BE2C (cell line): Measurements from ENCODE around the gene CPEB2.

ENCODE experiments used
- DNase-seq: peaks from one replicate; pipeline ENCODE4 v3.0.0-alpha.2; 2020
- H3K27me3 ChIP-seq: fragments of 250-450 bp; sonication (Bioruptor Pico); 2 replicates; pipeline ENCODE4 v1.5.1; 2020; ENCODE audit warnings: mild to moderate bottlenecking
- H3K36me3 ChIP-seq: fragments of 250-450 bp; sonication (Bioruptor Pico); 2 replicates; pipeline ENCODE4 v1.5.1; 2020; ENCODE audit warnings: mild to moderate bottlenecking
- H3K4me1 ChIP-seq: fragments of 250-450 bp; sonication (Bioruptor Pico); 2 replicates; pipeline ENCODE4 v1.5.1; 2020
- H3K4me3 ChIP-seq: 2 replicates; pipeline ENCODE4 v1.5.1; 2011; ENCODE audit warnings: low read depth, low read length
- H3K9me3 ChIP-seq: fragments of 250-450 bp; sonication (Bioruptor Pico); 2 replicates; pipeline ENCODE4 v1.5.1; 2020
- CTCF ChIP-seq: IDR thresholded peaks from 2 replicates; pipeline ENCODE4 v1.5.1; 2012; ENCODE audit warnings: mild to moderate bottlenecking, low read depth, low read length

Gene CPEB2

GRCh38 chr4:14984448-14984847 is 17.8 kb upstream of the CPEB2 start:
- no peak for DNase-seq
- TF ChIP-seq CTCF = no peak

GRCh38 chr4:14985161-14985560 is 17.1 kb upstream of the CPEB2 start:
- H3K4me1 ChIP-seq = no peaks in the 10 kb centered on the region
- H3K27me3 ChIP-seq = no peaks in the 10 kb centered on the region
- H3K4me3 ChIP-seq = no peak overlapping the region
- DNase-seq = no peak
- no peaks in the 10 kb centered on the region for H3K36me3 ChIP-seq
- TF ChIP-seq CTCF = no peak
- no peaks in the 10 kb centered on the region for H3K9me3 ChIP-seq

More at GRCh38 chr4:14984448-14984847, 17.8 kb upstream of the CPEB2 start:
- Histone ChIP-seq H3K4me1 (no peaks in the 10 kb centered on the region), H3K4me3 (no peak overlapping the region), H3K36me3 (no peaks in the 10 kb centered on the region), H3K27me3 (no peaks in the 10 kb centered on the region), H3K9me3 (no peaks in the 10 kb centered on the region)

- H3K4me3 ChIP-seq = no peak overlapping the region
These were observed 16.4 kb upstream of the CPEB2 start for GRCh38 chr4:14985843-14986242.

GRCh38 chr4:14987054-14987453 is 15.2 kb upstream of the CPEB2 start:
- no peak for DNase-seq
- Histone ChIP-seq H3K4me1 (no peaks in the 10 kb centered on the region), H3K4me3 (no peak overlapping the region), H3K27me3 (no peaks in the 10 kb centered on the region), H3K36me3 (no peaks in the 10 kb centered on the region), H3K9me3 (no peaks in the 10 kb centered on the region)
- TF ChIP-seq CTCF = no peak

More at GRCh38 chr4:14985843-14986242, 16.4 kb upstream of the CPEB2 start:
- no peak for DNase-seq
- H3K36me3 ChIP-seq = no peaks in the 10 kb centered on the region
- no peaks in the 10 kb centered on the region for H3K4me1 ChIP-seq
- H3K9me3 ChIP-seq = no peaks in the 10 kb centered on the region
- no peaks in the 10 kb centered on the region for H3K27me3 ChIP-seq
- no peak for TF ChIP-seq CTCF

GRCh38 chr4:14990484-14990883 is 11.8 kb upstream of the CPEB2 start:
- Histone ChIP-seq H3K27me3 (no peaks in the 10 kb centered on the region), H3K4me3 (no peak overlapping the region), H3K9me3 (no peaks in the 10 kb centered on the region), H3K4me1 (no peaks in the 10 kb centered on the region), H3K36me3 (no peaks in the 10 kb centered on the region)
- no peak for TF ChIP-seq CTCF
- DNase-seq = no peak

- no peak for DNase-seq
- no peak overlapping the region for H3K4me3 ChIP-seq
- H3K4me1 ChIP-seq = no peaks in the 10 kb centered on the region
- H3K9me3 ChIP-seq = no peaks in the 10 kb centered on the region
- no peak for TF ChIP-seq CTCF
- no peaks in the 10 kb centered on the region for H3K27me3 ChIP-seq
- no peaks in the 10 kb centered on the region for H3K36me3 ChIP-seq
These were observed 8.0 kb upstream of the CPEB2 start for GRCh38 chr4:14994242-14994641.
